Activated T-helper 17 cell treated with anti-CD3 and anti-CD28 coated beads, Interleukin-2, amount 50 U/mL, for 72 hours (primary cell): ENCODE data around the gene ESPNL. TPM values are rescaled to one million over a fixed set of nuclear protein-coding genes. Genes with fewer than 3 reads are reported as not detected.
"Not testable (repeated sequence)": the region's sequence is repeated elsewhere in the genome, so short reads cannot be mapped to it uniquely, and the experiment has no call there.

ENCODE experiments used
- ATAC-seq: fragments of 150-1000 bp; cut with Tn5 transposase; replicated peaks from 2 replicates; pipeline ENCODE4 v1.10.0; 2021; ENCODE audit warnings: mild to moderate bottlenecking, moderate library complexity
- H3K27ac Mint-ChIP-seq: one replicate; pipeline ENCODE4 v1.8.0; 2022; ENCODE audit warnings: mixed read lengths
- H3K27me3 Mint-ChIP-seq: one replicate; pipeline ENCODE4 v1.8.0; 2022; ENCODE audit warnings: mixed read lengths
- H3K36me3 Mint-ChIP-seq: one replicate; pipeline ENCODE4 v1.8.0; 2022; ENCODE audit warnings: low read depth, mild to moderate bottlenecking, mixed read lengths
- H3K4me1 Mint-ChIP-seq: one replicate; pipeline ENCODE4 v1.8.0; 2022; ENCODE audit warnings: mixed read lengths
- H3K4me3 Mint-ChIP-seq: one replicate; pipeline ENCODE4 v1.8.0; 2022; ENCODE audit warnings: mild to moderate bottlenecking, mixed read lengths
- H3K9me3 Mint-ChIP-seq: one replicate; pipeline ENCODE4 v1.8.0; 2022; ENCODE audit warnings: mixed read lengths
- total RNA-seq, 2 donors: library from RNA; stranded (reverse); gene quantifications; one replicate each; pipeline ENCODE4 v1.2.3, GENCODE V29; 2022

The ESPNL gene
- total RNA-seq, 2 donors from 2014 or later, result 0.39 to 1.0 TPM

DNA sequence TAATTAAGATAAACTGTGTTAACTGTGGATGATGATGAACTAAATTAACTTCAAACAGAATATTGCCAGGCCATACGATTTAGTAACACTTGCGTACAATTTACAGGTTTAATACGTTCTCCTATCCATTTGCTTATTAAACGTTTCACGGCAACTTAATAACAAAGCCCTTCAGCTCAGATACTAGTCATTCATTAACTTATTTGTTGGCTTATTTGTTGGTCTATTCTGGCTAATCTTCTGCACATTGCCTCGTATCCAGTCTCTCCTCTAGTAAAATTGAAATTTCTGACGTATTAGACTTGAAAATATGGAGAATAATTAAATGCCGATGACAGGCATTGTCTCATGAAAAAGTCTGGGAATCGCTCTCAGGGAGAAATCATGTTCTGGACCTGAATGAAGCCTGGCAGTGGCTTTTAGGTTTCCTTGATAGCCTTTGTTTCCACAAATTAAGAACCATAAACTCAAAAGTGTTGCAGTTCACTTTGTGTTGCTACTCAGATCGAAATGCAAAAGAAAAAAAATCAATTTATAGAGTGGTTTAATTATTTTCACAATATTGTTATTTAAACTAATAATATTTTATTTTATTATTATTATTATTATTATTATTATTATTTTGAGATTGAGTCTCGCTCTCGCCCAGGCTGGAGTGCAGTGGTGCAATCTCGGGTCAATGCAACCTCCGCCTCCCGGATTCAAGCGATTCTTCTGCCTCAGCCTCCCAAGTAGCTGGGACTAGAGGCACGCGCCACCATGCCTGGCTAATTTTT is 34.9 kb upstream of the ESPNL start:
- Mint-ChIP-seq H3K4me1 (peaks cover 39% of the 10 kb centered on the region), H3K36me3 (peaks cover 86% of the 10 kb centered on the region), H3K27ac (no peak overlapping the region), H3K27me3 (no peaks in the 10 kb centered on the region), H3K9me3 (peaks cover 3% of the 10 kb centered on the region), H3K4me3 (peak overlapping the region; percentile 92)
- ATAC-seq, result no peak

DNA sequence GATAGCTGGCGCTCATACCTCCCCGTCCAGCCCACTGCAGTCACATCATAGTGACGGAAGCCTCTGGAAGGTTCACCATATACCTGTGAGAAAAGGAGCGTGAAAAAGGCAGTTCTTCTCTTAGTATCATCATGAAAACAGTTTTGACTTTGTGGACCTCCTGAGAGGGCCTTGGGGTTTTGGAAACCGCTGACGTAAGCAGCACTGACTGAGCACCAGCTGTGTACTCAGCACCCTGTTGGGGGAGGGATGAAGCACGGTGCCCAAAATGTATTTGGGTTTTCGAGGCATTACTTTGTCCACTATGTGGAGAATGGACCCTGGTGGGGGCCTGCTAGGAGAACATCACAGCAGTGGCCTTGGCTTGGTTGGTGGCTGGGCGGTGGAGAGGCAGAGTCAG is 33.9 kb upstream of the ESPNL start:
- Mint-ChIP-seq H3K27me3 (no peaks in the 10 kb centered on the region), H3K36me3 (peaks cover 94% of the 10 kb centered on the region), H3K9me3 (peaks cover 3% of the 10 kb centered on the region), H3K4me3 (peak overlapping the region; percentile 53), H3K4me1 (peaks cover 38% of the 10 kb centered on the region), H3K27ac (peak overlapping the region; percentile 74)
- ATAC-seq, result peak; percentile 14

- Mint-ChIP-seq H3K4me3 (peak overlapping the region; percentile 53), H3K27ac (peak overlapping the region; percentile 74), H3K36me3 (peaks cover 94% of the 10 kb centered on the region), H3K4me1 (peaks cover 41% of the 10 kb centered on the region)
- H3K9me3 Mint-ChIP-seq, H3K27me3 Mint-ChIP-seq: not testable (repeated sequence)
- peak; percentile 84 for ATAC-seq
Observed at GRCh38 chr2:238066718-238067117, 33.4 kb upstream of the ESPNL start.

GRCh38 chr2:238067939-238068338 is 32.2 kb upstream of the ESPNL start:
- Mint-ChIP-seq H3K4me3 (peak overlapping the region; percentile 53), H3K4me1 (peaks cover 41% of the 10 kb centered on the region), H3K36me3 (peaks cover 96% of the 10 kb centered on the region), H3K27me3 (no peaks in the 10 kb centered on the region), H3K9me3 (peaks cover 3% of the 10 kb centered on the region), H3K27ac (peak overlapping the region; percentile 74)
- ATAC-seq, result no peak

DNA sequence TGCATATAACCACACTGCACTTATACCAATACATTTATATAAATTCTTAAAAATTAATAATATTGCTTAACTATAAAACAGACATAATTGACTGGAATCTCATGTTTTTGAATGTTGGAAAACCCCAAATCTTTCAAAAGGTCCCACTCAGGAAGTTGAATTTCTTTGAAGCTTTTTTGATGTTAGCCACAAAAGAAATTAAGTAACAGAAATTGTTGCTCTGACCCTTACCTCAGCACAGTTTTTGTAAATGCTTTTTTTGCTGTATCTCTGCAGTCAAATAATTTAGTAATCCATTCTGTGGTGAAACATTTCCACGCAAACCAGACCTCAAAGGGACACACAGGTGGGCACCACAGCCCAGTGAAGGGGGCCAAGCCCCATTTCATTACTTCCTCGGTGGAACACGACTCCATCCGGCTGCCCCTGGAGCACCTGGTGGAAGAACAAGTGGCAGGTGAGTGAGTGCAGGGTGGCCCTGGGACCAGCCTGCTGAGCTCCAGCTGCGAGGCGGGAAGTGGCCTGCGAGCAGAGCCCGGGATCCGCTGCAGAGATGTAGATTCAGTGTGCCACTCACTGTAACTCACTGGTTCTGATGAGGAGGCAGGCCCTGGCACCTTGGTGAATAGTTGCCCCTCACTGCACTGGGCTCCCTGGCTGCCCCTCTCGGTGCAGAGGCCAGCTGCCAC is 31.0 kb upstream of the ESPNL start:
- Mint-ChIP-seq H3K36me3 (peaks cover 100% of the 10 kb centered on the region), H3K9me3 (peaks cover 3% of the 10 kb centered on the region), H3K4me1 (peaks cover 38% of the 10 kb centered on the region), H3K27ac (peak overlapping the region; percentile 90), H3K4me3 (peak overlapping the region; percentile 53), H3K27me3 (no peaks in the 10 kb centered on the region)
- peak; percentile 11 for ATAC-seq

GRCh38 chr2:238069877-238070276 is 30.3 kb upstream of the ESPNL start:
- Mint-ChIP-seq H3K27ac (peak overlapping the region; percentile 90), H3K36me3 (peaks cover 100% of the 10 kb centered on the region), H3K27me3 (no peaks in the 10 kb centered on the region), H3K9me3 (peaks cover 3% of the 10 kb centered on the region), H3K4me1 (peaks cover 38% of the 10 kb centered on the region), H3K4me3 (peak overlapping the region; percentile 53)
- no peak for ATAC-seq

GRCh38 chr2:238075397-238075796 is 24.7 kb upstream of the ESPNL start:
- no peak for ATAC-seq
- peaks cover 97% of the 10 kb centered on the region for H3K36me3 Mint-ChIP-seq
- H3K4me3 Mint-ChIP-seq, result no peak overlapping the region
- H3K4me1 Mint-ChIP-seq, result peaks cover 5% of the 10 kb centered on the region
- H3K27me3 Mint-ChIP-seq, result no peaks in the 10 kb centered on the region
- no peaks in the 10 kb centered on the region for H3K9me3 Mint-ChIP-seq
- no peak overlapping the region for H3K27ac Mint-ChIP-seq

DNA sequence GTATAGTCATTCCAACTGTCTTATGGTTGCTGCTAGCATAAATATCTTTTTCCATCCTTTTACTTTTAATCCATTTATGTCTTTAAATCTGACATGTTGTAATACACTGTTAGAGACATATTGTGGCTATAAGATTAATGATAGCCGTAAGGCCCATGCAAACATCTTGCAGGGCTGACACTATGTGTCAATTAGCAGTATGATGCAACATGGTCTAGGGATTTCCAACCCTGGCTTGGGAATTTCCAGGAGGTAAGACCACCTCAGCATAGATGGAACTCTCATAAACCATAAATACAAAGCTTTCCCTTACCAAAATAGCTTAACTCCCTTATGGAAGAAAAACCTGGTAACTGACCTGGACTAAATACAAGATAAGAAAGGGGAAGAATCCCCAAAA is 22.8 kb upstream of the ESPNL start:
- Mint-ChIP-seq H3K4me1 (no peaks in the 10 kb centered on the region), H3K4me3 (no peak overlapping the region), H3K27me3 (no peaks in the 10 kb centered on the region), H3K9me3 (no peaks in the 10 kb centered on the region), H3K36me3 (peaks cover 97% of the 10 kb centered on the region), H3K27ac (no peak overlapping the region)
- no peak for ATAC-seq

- no peak for ATAC-seq
- H3K9me3 Mint-ChIP-seq, result no peaks in the 10 kb centered on the region
- H3K27ac Mint-ChIP-seq, result no peak overlapping the region
- no peaks in the 10 kb centered on the region for H3K4me1 Mint-ChIP-seq
- H3K27me3 Mint-ChIP-seq, result no peaks in the 10 kb centered on the region
- H3K36me3 Mint-ChIP-seq, result peaks cover 96% of the 10 kb centered on the region
- no peak overlapping the region for H3K4me3 Mint-ChIP-seq
Observed at GRCh38 chr2:238079874-238080327, 20.2 kb upstream of the ESPNL start.

DNA sequence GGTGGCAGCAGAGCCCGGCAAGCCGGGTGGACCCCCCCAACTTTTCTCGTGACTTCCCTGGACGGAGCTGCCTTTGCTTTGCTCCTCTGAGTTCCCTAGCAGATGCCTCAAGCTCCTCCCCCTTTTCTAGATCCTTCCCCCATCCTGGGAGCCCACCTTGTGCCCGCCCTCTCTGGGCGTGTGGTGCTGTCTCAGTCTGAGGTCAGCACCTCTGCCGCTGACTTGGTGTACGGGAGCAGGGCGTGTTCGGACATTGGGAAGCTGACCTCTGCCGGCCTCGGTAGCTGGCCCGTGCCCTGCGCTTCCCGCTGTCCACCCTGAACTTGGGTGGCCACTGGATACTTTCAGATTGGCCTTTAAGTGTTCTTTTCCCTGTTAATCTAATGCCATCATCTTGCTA is 19.6 kb upstream of the ESPNL start:
- Mint-ChIP-seq H3K27me3 (no peaks in the 10 kb centered on the region), H3K9me3 (no peaks in the 10 kb centered on the region), H3K4me3 (no peak overlapping the region), H3K4me1 (no peaks in the 10 kb centered on the region), H3K27ac (no peak overlapping the region), H3K36me3 (peaks cover 96% of the 10 kb centered on the region)
- ATAC-seq, result no peak

GRCh38 chr2:238081150-238081549 is 19.0 kb upstream of the ESPNL start:
- H3K4me1 Mint-ChIP-seq, result no peaks in the 10 kb centered on the region
- no peak for ATAC-seq
- H3K4me3 Mint-ChIP-seq, result no peak overlapping the region
- H3K36me3 Mint-ChIP-seq, result peaks cover 96% of the 10 kb centered on the region
- no peak overlapping the region for H3K27ac Mint-ChIP-seq
- no peaks in the 10 kb centered on the region for H3K27me3 Mint-ChIP-seq
- no peaks in the 10 kb centered on the region for H3K9me3 Mint-ChIP-seq

DNA sequence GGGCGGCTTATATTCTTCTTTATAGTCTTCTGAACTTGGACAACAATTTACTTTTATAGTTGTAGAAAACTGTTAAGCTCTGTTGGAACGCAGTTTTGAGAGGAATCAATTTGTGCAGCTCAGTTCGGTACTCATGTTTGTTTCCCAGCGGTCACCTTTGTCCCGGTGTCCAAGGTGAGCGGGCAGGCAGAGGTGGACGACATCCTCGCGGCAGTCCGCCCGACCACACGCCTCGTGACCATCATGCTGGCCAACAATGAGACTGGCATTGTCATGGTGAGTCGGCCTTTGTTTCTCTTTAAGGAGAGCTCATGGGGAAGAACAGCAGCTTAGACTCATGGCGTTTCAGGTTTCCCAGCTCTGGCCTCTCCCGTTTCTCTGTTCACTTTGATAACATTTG is 18.6 kb upstream of the ESPNL start:
- no peaks in the 10 kb centered on the region for H3K27me3 Mint-ChIP-seq
- no peak overlapping the region for H3K4me3 Mint-ChIP-seq
- no peaks in the 10 kb centered on the region for H3K9me3 Mint-ChIP-seq
- ATAC-seq, result no peak
- peaks cover 95% of the 10 kb centered on the region for H3K36me3 Mint-ChIP-seq
- no peak overlapping the region for H3K27ac Mint-ChIP-seq
- no peaks in the 10 kb centered on the region for H3K4me1 Mint-ChIP-seq

- no peak for ATAC-seq
- H3K36me3 Mint-ChIP-seq, result peaks cover 95% of the 10 kb centered on the region
- no peak overlapping the region for H3K27ac Mint-ChIP-seq
- H3K27me3 Mint-ChIP-seq, result no peaks in the 10 kb centered on the region
- H3K9me3 Mint-ChIP-seq, result no peaks in the 10 kb centered on the region
- H3K4me1 Mint-ChIP-seq, result no peaks in the 10 kb centered on the region
- H3K4me3 Mint-ChIP-seq, result no peak overlapping the region
Observed at GRCh38 chr2:238082151-238082550, 18.0 kb upstream of the ESPNL start.

DNA sequence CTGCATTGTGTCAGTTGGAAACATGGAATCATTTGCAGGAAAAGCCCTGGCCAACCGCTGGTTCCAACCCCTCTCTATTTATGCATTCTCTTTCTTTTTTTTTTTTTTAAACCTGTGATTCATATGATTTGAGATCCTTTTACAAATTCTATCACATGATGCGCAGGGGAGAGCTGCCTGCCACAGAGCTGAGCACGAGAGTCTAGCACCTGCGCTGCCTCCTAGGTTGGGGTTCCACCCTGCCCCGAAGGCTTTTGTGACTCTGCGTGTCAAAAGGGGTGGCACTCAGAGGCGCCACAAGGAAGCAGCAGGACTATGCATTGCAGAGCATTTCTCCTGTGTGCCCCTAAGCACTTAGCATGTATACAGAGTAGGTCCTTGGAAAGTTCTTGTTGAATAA is 17.3 kb upstream of the ESPNL start:
- no peak overlapping the region for H3K4me3 Mint-ChIP-seq
- no peaks in the 10 kb centered on the region for H3K9me3 Mint-ChIP-seq
- peaks cover 96% of the 10 kb centered on the region for H3K36me3 Mint-ChIP-seq
- no peaks in the 10 kb centered on the region for H3K27me3 Mint-ChIP-seq
- no peaks in the 10 kb centered on the region for H3K4me1 Mint-ChIP-seq
- ATAC-seq, result no peak
- no peak overlapping the region for H3K27ac Mint-ChIP-seq

DNA sequence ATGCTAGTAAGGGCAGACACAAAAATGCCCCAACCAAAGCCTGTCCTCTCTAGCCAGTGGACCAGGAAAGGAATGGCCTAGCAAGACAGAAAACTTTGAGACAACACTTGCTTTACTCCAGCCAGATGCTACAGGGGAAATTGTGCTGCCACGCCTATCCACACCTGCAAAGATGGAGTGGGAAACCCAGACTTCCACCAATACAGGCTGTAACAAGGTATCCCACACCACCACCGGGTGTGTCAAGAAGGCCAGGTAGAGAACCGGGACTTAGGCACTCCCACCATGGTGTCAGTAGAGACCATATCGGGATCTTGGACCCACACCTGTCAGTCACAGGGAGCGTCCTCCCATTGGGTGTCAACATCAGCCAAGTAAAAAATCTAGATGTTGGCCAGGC is 16.2 kb upstream of the ESPNL start:
- no peak overlapping the region for H3K4me3 Mint-ChIP-seq
- H3K9me3 Mint-ChIP-seq, result no peaks in the 10 kb centered on the region
- no peak for ATAC-seq
- H3K36me3 Mint-ChIP-seq, result peaks cover 95% of the 10 kb centered on the region
- H3K27ac Mint-ChIP-seq, result no peak overlapping the region
- H3K4me1 Mint-ChIP-seq, result no peaks in the 10 kb centered on the region
- H3K27me3 Mint-ChIP-seq, result no peaks in the 10 kb centered on the region
